ENCODE results near the gene HAPLN3.

DNA sequence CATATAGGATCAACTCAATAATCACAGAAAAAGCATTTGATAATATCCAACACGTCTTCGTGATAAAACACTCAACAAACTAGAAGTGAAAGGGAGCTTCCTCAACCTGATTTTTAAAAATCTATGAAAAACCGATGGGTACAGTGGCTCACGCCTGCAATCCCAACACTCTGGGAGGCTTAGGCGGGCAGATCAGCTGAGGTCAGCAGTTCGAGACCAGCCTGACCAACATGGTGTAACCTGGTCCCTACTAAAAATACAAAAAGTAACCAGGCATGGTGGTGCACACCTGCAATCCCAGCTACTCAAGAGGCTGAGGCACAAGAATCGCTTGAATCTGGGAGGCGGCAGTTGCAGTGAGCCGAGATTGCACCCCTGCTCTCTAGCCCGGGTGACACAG is 20.0 kb upstream of the HAPLN3 start:
- TF ChIP-seq POLR2A (IDR thresholded peaks at IDR 0.05; ENCODE audit: low read depth, low read length): no peak
- TF ChIP-seq, protein P1, sequence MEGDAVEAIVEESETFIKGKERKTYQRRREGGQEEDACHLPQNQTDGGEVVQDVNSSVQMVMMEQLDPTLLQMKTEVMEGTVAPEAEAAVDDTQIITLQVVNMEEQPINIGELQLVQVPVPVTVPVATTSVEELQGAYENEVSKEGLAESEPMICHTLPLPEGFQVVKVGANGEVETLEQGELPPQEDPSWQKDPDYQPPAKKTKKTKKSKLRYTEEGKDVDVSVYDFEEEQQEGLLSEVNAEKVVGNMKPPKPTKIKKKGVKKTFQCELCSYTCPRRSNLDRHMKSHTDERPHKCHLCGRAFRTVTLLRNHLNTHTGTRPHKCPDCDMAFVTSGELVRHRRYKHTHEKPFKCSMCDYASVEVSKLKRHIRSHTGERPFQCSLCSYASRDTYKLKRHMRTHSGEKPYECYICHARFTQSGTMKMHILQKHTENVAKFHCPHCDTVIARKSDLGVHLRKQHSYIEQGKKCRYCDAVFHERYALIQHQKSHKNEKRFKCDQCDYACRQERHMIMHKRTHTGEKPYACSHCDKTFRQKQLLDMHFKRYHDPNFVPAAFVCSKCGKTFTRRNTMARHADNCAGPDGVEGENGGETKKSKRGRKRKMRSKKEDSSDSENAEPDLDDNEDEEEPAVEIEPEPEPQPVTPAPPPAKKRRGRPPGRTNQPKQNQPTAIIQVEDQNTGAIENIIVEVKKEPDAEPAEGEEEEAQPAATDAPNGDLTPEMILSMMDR (conservative IDR thresholded peaks at IDR 0.05; ENCODE audit: low read depth, low read length): no peak
- TF ChIP-seq MAFK (IDR thresholded peaks at IDR 0.05; ENCODE audit: low read depth, low read length): peak; percentile 45; the same call in 1 of the 2 replicates
- no peak for TF ChIP-seq CEBPB (IDR thresholded peaks at IDR 0.05; ENCODE audit: low read depth, low read length)
- TF ChIP-seq MXI1 (IDR thresholded peaks at IDR 0.05; ENCODE audit: borderline replicate concordance, low read depth, low read length): no peak

Data from IMR-90 (cell line).